Measurements from ENCODE around the gene ADAMTS16. TPM values are rescaled to one million over a fixed set of nuclear protein-coding genes. Genes with fewer than 3 reads are reported as not detected.

Gene ADAMTS16
- total and polyA plus RNA-seq, 2 donors (not counting 3 experiments of a cell fraction or from before 2014, with no cell fraction given): not detected

DNA sequence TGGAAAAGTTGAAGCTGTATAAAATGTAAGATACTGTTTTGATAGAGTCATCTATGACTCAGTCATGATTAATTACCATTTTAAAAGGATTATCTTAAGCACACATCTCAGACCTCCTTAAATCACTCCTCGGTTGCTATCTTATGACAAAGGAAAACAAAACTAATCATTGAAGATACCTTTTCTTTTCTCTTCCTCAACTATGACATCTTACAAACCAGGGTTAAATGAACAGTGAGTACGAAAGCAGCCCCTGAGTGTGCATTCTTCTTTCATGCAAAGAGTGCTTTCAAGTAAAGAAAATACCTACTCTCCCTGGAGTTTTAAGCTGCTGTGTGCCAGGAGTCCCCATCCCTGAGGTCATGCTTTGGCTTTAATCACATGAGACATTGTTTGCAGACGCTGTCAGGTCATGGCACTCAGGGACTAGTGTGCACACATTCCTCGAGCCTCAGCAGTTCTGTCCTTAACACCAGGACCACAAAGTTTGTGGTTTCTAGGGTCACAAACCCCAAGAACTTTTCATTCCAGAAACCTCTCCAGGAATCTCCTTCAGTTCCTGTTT, 195.7 kb downstream of the ADAMTS16 start:
- Histone ChIP-seq H2AFZ (ENCODE audit: low read depth, low read length) (no peak overlapping the region), H3K9me1 (replicated peaks; ENCODE audit: control insufficient read depth, extremely low read depth, insufficient read depth, low read length) (no peaks in the 10 kb centered on the region), H4K20me1 (replicated peaks; ENCODE audit: control insufficient read depth, extremely low read depth, insufficient read depth, low read length) (no peaks in the 10 kb centered on the region), H3K36me3 (ENCODE audit: control insufficient read depth in 2 of 2, extremely low read depth in 1 of 2, insufficient read depth in 2 of 2, low read length in 2 of 2) (no peaks in the 10 kb centered on the region), H3K79me2 (ENCODE audit: control insufficient read depth, insufficient read depth, low read length) (no peaks in the 10 kb centered on the region), H3K9me3 (replicated peaks; ENCODE audit: control insufficient read depth, insufficient read depth, low read length) (no peaks in the 10 kb centered on the region), H3K27ac (ENCODE audit: insufficient read depth, low read depth, low read length) (no peak overlapping the region), H3K4me1 (ENCODE audit: control insufficient read depth, extremely low read depth, insufficient read depth, low read length) (no peaks in the 10 kb centered on the region), H3K4me2 (ENCODE audit: insufficient read depth, low read length) (no peak overlapping the region), H3K27me3 (ENCODE audit: control insufficient read depth in 2 of 2, insufficient read depth in 2 of 2, low read length in 2 of 2) (no peaks in the 10 kb centered on the region), H3K9ac (replicated peaks; ENCODE audit: extremely low read depth, insufficient read depth, low read length) (no peak overlapping the region), H3K4me3 (replicated peaks in 1 of 3; ENCODE audit: insufficient read depth in 1 of 3, low read depth in 1 of 3, low read length in 3 of 3) (no peak overlapping the region)
- no peak for FAIRE-seq
- peak; percentile 8 for DNase-seq (ENCODE audit: low read depth, low spot score)
- intact Hi-C loops (cut with micrococcal nuclease) (no loop called here), dilution Hi-C loops (cut with MboI; ENCODE audit: extremely low pct_ligation_motif_present, low sequenced_read_pairs) (no loop called here)
- ChIA-PET CTCF (no interaction called here), POLR2A (no interaction called here)
- no TSS peak for BruUV-seq (replicated peaks)
- TF ChIP-seq FOS (IDR thresholded peaks at IDR 0.05; ENCODE audit: borderline replicate concordance, insufficient read depth, low read length): no peak
- no peak for TF ChIP-seq MYC (IDR thresholded peaks at IDR 0.05; ENCODE audit: low read depth, low read length)
- TF ChIP-seq GATA2 (IDR thresholded peaks at IDR 0.05; ENCODE audit: insufficient read depth, insufficient read length, low read depth, low read length): peak; percentile 31

- no peak overlapping the region for H2AFZ ChIP-seq (ENCODE audit: low read depth, low read length)
- no peaks in the 10 kb centered on the region for H3K79me2 ChIP-seq (ENCODE audit: control insufficient read depth, insufficient read depth, low read length)
- H3K9me1 ChIP-seq (replicated peaks; ENCODE audit: control insufficient read depth, extremely low read depth, insufficient read depth, low read length): no peaks in the 10 kb centered on the region
- no peaks in the 10 kb centered on the region for H3K36me3 ChIP-seq (ENCODE audit: control insufficient read depth in 2 of 2, extremely low read depth in 1 of 2, insufficient read depth in 2 of 2, low read length in 2 of 2)
- no TSS peak for BruUV-seq (replicated peaks)
- intact Hi-C loops (cut with micrococcal nuclease): no loop called here
- no peak for FAIRE-seq
- DNase-seq (ENCODE audit: low read depth, low spot score): no peak
- TF ChIP-seq EZH2 (IDR thresholded peaks at IDR 0.05; ENCODE audit: borderline replicate concordance, low read depth, low read length, severe bottlenecking) (no peak), MYC (IDR thresholded peaks at IDR 0.05; ENCODE audit: low read depth, low read length) (no peak), GATA2 (IDR thresholded peaks at IDR 0.05; ENCODE audit: insufficient read depth, insufficient read length, low read depth, low read length) (no peak), FOS (IDR thresholded peaks at IDR 0.05; ENCODE audit: borderline replicate concordance, insufficient read depth, low read length) (no peak), JUN (IDR thresholded peaks at IDR 0.05; ENCODE audit: borderline replicate concordance, insufficient read depth, insufficient read length, low read depth) (no peak), POLR2AphosphoS5 (IDR thresholded peaks at IDR 0.05; ENCODE audit: insufficient read depth, low read depth, low read length) (no peak), POLR2A (IDR thresholded peaks at IDR 0.05; ENCODE audit: low read depth, low read length) (no peak), CTCF (IDR thresholded peaks at IDR 0.05; ENCODE audit: extremely low read depth in 1 of 2, insufficient read depth in 1 of 2, low read depth in 1 of 2, low read length in 2 of 2) (no peak)
- TF ChIP-seq, protein P1, sequence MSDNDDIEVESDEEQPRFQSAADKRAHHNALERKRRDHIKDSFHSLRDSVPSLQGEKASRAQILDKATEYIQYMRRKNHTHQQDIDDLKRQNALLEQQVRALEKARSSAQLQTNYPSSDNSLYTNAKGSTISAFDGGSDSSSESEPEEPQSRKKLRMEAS (IDR thresholded peaks at IDR 0.05; ENCODE audit: insufficient read depth, insufficient read length): no peak
- H3K9me3 ChIP-seq (replicated peaks; ENCODE audit: control insufficient read depth, insufficient read depth, low read length): peaks cover 2% of the 10 kb centered on the region
- CTCF ChIA-PET: no interaction called here
- no peaks in the 10 kb centered on the region for H3K27me3 ChIP-seq (ENCODE audit: control insufficient read depth in 2 of 2, insufficient read depth in 2 of 2, low read length in 2 of 2)
- no peak overlapping the region for H3K4me3 ChIP-seq (replicated peaks in 1 of 3; ENCODE audit: insufficient read depth in 1 of 3, low read depth in 1 of 3, low read length in 3 of 3)
- no peaks in the 10 kb centered on the region for H4K20me1 ChIP-seq (replicated peaks; ENCODE audit: control insufficient read depth, extremely low read depth, insufficient read depth, low read length)
- H3K4me2 ChIP-seq (ENCODE audit: insufficient read depth, low read length): no peak overlapping the region
- dilution Hi-C loops (cut with MboI; ENCODE audit: extremely low pct_ligation_motif_present, low sequenced_read_pairs): no loop called here
- H3K9ac ChIP-seq (replicated peaks; ENCODE audit: extremely low read depth, insufficient read depth, low read length): no peak overlapping the region
- H3K27ac ChIP-seq (ENCODE audit: insufficient read depth, low read depth, low read length): no peak overlapping the region
- H3K4me1 ChIP-seq (ENCODE audit: control insufficient read depth, extremely low read depth, insufficient read depth, low read length): no peaks in the 10 kb centered on the region
- POLR2A ChIA-PET: no interaction called here
These were observed 199.1 kb downstream of the ADAMTS16 start for GRCh38 chr5:5339257-5339656.

Measured in endothelial cell of umbilical vein (primary cell).